T-helper 1 cell treated with Interleukin-12 subunit alpha and Interleukin-12 subunit beta and Interleukin-4 antibody, amounts not matched to agents 30 ng/mL and 1 ng/mL, for 36 hours (primary cell): ENCODE measurements around the gene MRO. TPM values are rescaled to one million over a fixed set of nuclear protein-coding genes. Genes with fewer than 3 reads are reported as not detected.
"Not testable (repeated sequence)": the region's sequence is repeated elsewhere in the genome, so short reads cannot be mapped to it uniquely, and the experiment has no call there.

Source experiments
- intact Hi-C: fragments of 100-400 bp; cut with micrococcal nuclease; formaldehyde crosslinking; loops from one replicate; pipeline ENCODE4 v1.15.1; 2024
- total RNA-seq: library from RNA; stranded (reverse); gene quantifications from 2 replicates; pipeline ENCODE4 v1.2.3, GENCODE V29; 2022

Gene MRO
- total RNA-seq, 1 donor from 2014 or later = not detected

DNA sequence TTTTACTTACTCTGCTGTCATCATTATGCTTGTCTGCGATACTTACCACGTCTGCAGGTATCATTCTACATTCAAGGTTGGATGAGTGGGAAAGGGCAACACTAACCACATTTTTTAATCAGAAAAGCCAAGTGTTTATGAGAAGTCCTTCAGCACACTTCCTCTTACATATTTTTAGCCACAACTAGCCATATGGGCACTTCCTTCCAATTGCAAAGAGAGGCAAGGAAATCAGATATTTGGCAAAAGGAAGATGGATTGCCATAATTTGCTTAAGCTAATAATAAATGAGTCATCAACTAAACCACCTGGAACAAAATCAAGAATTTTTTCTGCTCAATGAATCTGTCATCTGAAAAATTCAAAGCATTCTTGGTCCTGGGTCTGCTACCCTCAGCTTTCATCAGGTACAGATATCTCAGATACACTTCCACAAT, 16.7 kb upstream of the MRO start:
- intact Hi-C loops = no loop called here

GRCh38 chr18:50833496-50833895, 13.7 kb upstream of the MRO start:
- intact Hi-C loops = not testable (repeated sequence)

- intact Hi-C loops = no loop called here
Measured at GRCh38 chr18:50832754-50833153, 12.9 kb upstream of the MRO start.

GRCh38 chr18:50830544-50830943, 10.7 kb upstream of the MRO start:
- intact Hi-C loops = no loop called here

- intact Hi-C loops = loop anchor here (10.0 kb wide), 1 partner anchor 835 kb away; no protein-coding TSS in a partner anchor
Measured at GRCh38 chr18:50829644-50830043, 9.8 kb upstream of the MRO start.

- intact Hi-C loops = loop anchor here (10.0 kb wide), 1 partner anchor 839 kb away; no protein-coding TSS in a partner anchor
Measured at GRCh38 chr18:50826027-50826426, 6.2 kb upstream of the MRO start.

DNA sequence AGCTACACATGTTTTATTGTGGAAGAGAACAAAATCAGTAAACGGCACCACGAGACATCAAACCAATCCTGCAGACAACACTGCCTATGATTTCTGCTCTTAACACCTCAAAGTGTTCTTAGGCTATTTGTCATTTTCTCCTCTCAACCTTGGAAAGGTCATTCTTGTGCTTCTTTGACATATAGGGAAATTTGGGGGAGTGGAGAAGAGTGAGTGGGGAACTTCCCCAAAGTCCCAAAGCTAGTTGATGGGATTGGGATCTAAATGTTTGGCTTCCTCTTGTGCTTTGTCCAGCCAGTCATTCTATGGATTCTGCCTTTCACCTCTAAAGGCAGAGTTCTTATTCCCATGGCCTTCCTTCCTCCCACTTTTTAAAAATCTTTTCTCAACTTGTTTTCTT, 5.8 kb upstream of the MRO start:
- intact Hi-C loops = loop anchor here (10.0 kb wide), 1 partner anchor 839 kb away; no protein-coding TSS in a partner anchor

DNA sequence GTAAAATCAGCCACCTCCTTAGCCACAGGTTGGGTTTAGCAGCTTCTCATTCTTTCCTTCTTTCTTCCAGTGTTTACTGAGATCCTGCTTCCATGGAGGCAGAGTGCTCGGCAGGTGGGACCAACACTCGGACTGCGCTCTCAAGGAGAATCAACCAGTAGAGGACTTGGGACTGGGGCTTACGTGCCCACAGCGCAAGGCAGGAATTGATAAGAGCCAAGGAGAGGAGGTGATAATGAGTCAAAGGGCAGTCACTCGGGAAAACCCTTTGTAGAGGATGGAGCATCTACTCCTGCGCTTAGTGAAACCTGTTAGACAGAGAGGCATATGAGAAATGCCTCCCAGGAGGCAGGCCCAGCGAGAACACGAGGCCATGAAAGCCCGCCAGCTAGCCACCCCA, 2.9 kb upstream of the MRO start:
- intact Hi-C loops = loop anchor here (10.0 kb wide), 1 partner anchor 842 kb away; no protein-coding TSS in a partner anchor

DNA sequence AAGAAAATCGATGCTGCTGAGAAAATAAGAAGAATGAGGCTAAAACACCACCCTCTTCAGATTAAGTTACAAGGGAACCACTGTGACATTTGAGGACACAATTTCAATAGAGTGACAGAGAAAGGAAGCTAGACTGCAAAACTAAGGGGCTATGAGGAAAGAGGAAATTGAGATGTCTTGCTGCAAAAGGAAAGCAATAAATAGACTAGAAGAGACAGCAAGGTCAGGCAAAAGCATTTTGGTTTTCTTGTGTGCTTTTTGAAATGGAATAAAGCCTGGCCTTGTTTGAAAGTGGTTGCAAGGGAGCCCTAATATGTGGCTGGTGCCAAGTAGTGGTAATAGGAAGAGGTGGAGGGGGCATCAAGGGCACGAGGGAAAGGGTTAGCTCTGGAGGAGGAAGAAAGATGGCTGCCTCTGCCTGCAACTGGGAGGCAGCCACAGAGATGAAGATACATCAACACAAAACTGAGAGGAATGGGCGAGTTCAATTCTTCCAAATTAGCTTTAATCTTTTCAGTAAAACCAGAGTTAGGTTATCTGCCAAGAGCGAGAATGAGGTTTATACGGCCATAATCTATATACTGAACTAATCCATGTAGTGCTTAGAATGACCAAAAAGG, 1.2 kb upstream of the MRO start:
- intact Hi-C loops = loop anchor here (1.0 to 10.0 kb wide), 9 partner anchors 46 to 844 kb away; partner anchors contain the start of genes ELAC1 and MEX3C

DNA sequence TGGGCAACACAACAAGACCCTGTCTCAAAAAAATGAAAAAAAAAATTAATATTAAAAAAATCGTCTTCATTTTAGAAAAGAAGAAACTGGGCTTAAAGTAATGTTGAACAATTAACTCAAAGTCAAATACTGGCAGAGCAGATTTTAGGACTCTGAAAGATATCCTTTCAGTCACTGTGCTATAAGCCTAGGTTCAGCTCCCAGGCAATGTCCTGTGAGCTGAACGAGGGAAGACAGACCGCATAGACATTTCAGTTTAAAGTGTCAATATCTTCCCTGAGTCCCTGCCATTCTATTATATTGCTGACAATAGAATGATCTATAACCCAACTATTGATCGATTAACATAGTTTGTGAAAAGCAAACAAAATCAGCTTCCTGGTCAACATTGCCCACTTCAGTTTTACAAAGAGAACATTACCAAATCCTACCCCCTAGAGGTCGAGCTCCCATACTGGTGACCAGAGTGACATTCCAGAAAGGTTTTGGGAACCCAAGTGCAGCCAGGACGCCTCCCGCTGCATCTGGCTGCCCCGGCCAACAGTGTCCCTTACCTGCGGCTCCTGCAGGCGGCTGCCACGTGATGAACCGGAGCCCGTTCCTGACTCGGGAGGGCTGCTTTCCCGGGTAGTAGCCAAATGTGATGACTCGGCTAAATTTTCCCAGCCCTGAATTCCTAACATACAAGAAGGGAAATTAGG, 639 bp downstream of the MRO start:
- intact Hi-C loops = no loop called here

DNA sequence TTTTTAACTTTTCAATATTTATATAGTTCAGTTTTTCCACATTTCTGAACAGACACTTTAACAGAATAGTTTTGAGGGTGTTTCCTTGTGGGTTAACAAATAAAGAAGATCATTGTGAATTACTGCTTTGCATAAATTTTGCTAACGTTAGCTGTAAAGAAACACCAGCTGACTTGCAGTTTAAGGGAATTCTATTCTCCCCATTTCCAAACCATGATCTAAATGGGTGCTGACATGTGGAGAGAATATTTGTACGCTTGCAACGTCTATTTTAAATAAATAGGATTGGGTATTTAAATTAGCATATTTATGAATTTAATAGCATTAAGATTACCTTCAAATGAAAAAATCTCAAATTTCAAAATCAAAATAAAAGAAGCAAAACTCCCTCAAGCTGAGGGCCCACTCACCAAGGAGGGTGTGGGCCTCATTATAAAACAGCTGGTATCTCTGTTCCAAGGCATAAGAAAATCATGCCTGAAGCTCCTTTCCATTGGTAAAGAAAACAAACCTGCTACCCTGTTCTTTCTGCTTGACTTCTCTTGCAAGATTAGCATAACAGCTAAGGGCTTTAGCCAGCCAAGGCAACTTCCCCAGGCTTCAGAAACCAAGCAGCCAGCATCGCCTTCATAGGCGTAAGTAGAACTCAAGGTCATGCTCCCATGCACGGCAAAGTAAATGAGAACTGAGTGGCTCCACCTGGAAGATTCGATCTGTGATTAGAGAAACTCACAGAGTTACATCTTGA, 3.2 kb downstream of the MRO start:
- intact Hi-C loops = no loop called here

- intact Hi-C loops = no loop called here
Measured at GRCh38 chr18:50814395-50814794, 5.4 kb downstream of the MRO start.

DNA sequence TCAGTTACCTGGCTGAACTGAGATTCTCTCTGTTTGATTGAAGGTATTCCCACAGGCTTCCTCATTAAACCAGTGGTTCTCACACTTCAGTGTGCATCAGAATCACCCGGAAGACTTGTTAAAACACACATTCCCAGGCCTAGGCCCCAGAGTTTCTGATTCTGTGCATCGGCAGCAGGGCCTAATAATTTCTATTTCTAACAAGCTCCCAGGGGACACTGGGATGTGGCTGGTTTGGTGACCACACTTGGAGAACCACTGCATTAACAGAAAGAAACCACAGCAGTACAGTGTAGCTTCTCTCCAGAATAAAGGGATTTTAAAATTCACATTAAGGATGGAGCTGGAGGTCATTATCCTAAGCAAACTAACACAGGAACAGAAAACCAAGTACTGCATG, 6.5 kb downstream of the MRO start:
- intact Hi-C loops = no loop called here

GRCh38 chr18:50812834-50813233, 7.0 kb downstream of the MRO start:
- intact Hi-C loops = no loop called here

- intact Hi-C loops = no loop called here
Measured at GRCh38 chr18:50807176-50807575, 12.6 kb downstream of the MRO start.

DNA sequence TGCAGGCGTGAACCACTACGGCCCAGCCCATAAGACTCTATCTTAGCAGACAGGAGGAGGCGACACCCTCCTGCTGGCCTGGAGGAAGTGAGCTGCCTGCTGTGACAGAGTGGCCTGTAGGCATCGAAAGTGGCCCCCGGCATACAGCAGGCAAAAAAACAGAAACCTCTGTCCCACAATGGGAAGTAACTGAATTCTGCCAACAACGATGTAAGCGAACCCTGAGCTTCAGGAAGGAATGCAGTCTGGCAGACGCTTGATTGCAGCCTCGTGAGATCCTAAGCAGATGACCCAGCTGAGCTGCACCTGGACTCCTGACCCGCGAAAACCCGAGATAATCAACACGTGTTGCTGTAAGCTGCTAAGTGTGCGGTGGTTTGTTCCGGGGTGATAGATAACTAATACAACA, 13.6 kb downstream of the MRO start:
- intact Hi-C loops = no loop called here

DNA sequence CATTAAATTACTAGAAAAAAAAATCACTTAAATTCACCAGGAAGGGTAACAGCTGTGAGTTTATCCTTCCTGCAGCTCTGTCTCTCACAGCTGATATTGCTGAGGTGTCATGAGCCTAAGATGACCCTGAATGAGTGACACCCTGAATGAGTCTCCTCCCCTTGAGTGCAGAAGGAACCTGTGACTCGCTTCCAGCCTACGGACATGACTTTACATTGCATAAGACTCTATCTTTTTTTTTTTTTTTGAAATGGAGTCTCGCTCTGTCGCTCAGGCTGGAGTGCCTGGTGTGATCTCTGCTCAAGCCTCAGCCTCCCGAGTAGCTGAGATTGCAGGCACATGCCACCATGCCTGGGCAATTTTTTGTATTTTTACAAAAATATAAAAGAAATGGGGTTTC, 14.1 kb downstream of the MRO start:
- intact Hi-C loops = no loop called here

- intact Hi-C loops = no loop called here
Measured at GRCh38 chr18:50803592-50803991, 16.2 kb downstream of the MRO start.

DNA sequence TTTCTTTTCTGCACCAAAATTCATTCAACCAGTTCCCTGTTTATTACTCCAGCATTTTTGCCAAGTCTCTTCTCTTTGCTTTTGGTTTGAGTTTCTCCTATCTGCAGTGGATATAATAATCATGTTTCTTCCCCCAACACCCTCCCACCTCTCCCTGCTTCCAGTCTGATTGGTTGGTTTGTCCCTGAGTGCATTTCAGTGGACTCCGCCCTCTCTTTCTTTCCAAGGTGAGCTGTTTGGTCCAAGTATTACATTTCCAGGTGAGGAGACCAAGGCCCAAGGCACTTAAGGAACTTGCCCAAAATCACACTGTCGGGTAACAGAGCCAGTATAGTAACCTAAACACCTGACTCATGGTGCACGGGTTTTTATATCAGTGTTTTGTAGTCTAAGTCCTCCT, 17.7 kb downstream of the MRO start:
- intact Hi-C loops = no loop called here

GRCh38 chr18:50797142-50797541, 22.7 kb downstream of the MRO start:
- intact Hi-C loops = no loop called here

DNA sequence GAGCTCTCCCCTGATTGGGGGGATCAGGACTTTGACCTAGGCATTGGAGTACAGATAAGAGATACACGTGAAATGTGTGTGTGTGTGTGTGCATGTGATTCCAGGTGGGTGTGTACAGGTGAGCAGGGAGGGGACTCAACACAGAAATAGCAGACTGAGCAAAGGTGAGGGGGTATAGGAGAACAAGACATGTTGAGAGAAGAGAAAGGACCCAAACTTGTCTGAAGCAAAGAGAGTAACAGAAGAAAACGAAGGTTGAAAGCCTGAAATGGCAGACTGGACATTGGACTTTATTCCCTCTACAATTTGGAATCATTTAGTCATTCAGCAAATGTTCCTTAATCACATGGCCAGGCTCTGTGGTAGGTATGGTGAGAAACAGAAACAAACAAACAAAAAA, 23.3 kb downstream of the MRO start:
- intact Hi-C loops = no loop called here
